Measurements from ENCODE around the gene C4A.

Gene C4A

GRCh38 chr6:31947864-31948263 lies 34.0 kb upstream of the C4A start:
- Histone ChIP-seq H3K27ac (replicated peaks) (no peak overlapping the region), H3K27me3 (ENCODE audit: insufficient read depth, poor library complexity, severe bottlenecking) (peaks cover 4% of the 10 kb centered on the region), H3K4me3 (replicated peaks; ENCODE audit: insufficient read depth, low read length) (no peak overlapping the region)
- no peak for TF ChIP-seq POLR2AphosphoS5 (IDR thresholded peaks at IDR 0.05; ENCODE audit: low read depth)
- no peak for TF ChIP-seq GABPA (IDR thresholded peaks at IDR 0.05; ENCODE audit: low read depth)
- TF ChIP-seq REST (IDR thresholded peaks at IDR 0.05; ENCODE audit: insufficient replicate concordance, low read depth) = no peak
- no peak for TF ChIP-seq CTCF (IDR thresholded peaks at IDR 0.05; ENCODE audit: insufficient read depth, low read length)
- TF ChIP-seq SPI1 (IDR thresholded peaks at IDR 0.05; ENCODE audit: borderline replicate concordance, low read depth) = no peak
- DNase-seq (ENCODE audit: low read depth in 1 of 2, low spot score in 1 of 2) = no peak

- peaks cover 2% of the 10 kb centered on the region for H3K27me3 ChIP-seq (ENCODE audit: insufficient read depth, poor library complexity, severe bottlenecking)
- H3K4me3 ChIP-seq (replicated peaks; ENCODE audit: insufficient read depth, low read length) = no peak overlapping the region
- no peak for TF ChIP-seq GABPA (IDR thresholded peaks at IDR 0.05; ENCODE audit: low read depth)
- no peak for TF ChIP-seq POLR2AphosphoS5 (IDR thresholded peaks at IDR 0.05; ENCODE audit: low read depth)
- TF ChIP-seq REST (IDR thresholded peaks at IDR 0.05; ENCODE audit: insufficient replicate concordance, low read depth) = no peak
- TF ChIP-seq SPI1 (IDR thresholded peaks at IDR 0.05; ENCODE audit: borderline replicate concordance, low read depth) = no peak
- TF ChIP-seq CTCF (IDR thresholded peaks at IDR 0.05; ENCODE audit: insufficient read depth, low read length) = no peak
- no peak for DNase-seq (ENCODE audit: low read depth in 1 of 2, low spot score in 1 of 2)
- H3K27ac ChIP-seq (replicated peaks) = no peak overlapping the region
Measured at GRCh38 chr6:31948306-31948705, 33.6 kb upstream of the C4A start.

GRCh38 chr6:31948753-31949413 lies 33.0 kb upstream of the C4A start:
- TF ChIP-seq SPI1 (IDR thresholded peaks at IDR 0.05; ENCODE audit: borderline replicate concordance, low read depth) (no peak), POLR2AphosphoS5 (IDR thresholded peaks at IDR 0.05; ENCODE audit: low read depth) (no peak; the same call in 1 of the 2 replicates), CTCF (IDR thresholded peaks at IDR 0.05; ENCODE audit: insufficient read depth, low read length) (no peak), REST (IDR thresholded peaks at IDR 0.05; ENCODE audit: insufficient replicate concordance, low read depth) (no peak), GABPA (IDR thresholded peaks at IDR 0.05; ENCODE audit: low read depth) (no peak)
- Histone ChIP-seq H3K27ac (replicated peaks) (no peak overlapping the region), H3K4me3 (replicated peaks; ENCODE audit: insufficient read depth, low read length) (no peak overlapping the region), H3K27me3 (ENCODE audit: insufficient read depth, poor library complexity, severe bottlenecking) (no peaks in the 10 kb centered on the region)
- no peak for DNase-seq (ENCODE audit: low read depth in 1 of 2, low spot score in 1 of 2)
